GM19043 (cell line): ENCODE results near the gene NPPA.
"Not testable (repeated sequence)": the region's sequence is repeated elsewhere in the genome, so short reads cannot be mapped to it uniquely, and the experiment has no call there.

ENCODE experiments used
- ATAC-seq: cut with Tn5 transposase; IDR thresholded peaks from one replicate; pipeline ENCODE4 v1.9.1; 2021; ENCODE audit warnings: low read depth; ENCODE audit not compliant: unreplicated experiment

NPPA gene

DNA sequence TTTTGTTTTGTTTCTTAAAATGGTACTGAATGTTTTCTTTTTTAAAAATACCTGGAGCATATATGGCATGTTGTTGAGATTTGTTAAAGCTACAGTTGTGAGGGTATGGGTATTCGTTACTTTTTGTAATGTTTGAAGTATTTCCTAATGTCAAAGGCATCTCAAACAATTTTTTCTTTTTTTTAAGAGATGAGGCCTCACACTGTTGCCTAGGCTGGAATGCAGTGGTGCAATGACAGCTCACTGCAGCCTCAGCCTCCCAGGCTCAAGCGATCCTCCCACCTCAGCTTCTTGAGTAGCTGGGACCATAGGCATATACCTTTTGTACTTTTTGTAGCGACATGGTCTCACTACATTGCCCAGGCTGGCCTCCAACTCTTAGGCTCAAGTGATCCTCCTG lies 25.5 kb downstream of the NPPA start:
- ATAC-seq: no peak

DNA sequence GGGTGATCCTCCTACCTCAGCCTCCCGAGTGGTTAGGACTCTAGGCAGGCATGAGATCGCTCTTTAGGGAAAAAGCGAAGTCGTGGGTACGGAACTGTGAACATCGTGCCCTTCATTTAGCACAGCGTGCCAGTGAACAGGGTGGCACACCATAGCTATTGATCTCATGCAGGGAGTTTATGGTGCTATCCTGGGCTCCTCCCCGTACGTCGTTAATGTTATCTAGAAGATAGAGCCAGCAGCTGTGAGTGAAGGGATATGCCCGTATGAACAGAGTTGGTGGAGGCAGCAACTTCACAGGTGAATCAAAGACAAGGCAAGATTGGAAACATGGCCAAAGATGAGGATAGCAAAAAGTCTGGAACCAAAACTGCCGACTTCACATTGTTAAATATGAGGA lies 30.4 kb downstream of the NPPA start:
- no peak for ATAC-seq

DNA sequence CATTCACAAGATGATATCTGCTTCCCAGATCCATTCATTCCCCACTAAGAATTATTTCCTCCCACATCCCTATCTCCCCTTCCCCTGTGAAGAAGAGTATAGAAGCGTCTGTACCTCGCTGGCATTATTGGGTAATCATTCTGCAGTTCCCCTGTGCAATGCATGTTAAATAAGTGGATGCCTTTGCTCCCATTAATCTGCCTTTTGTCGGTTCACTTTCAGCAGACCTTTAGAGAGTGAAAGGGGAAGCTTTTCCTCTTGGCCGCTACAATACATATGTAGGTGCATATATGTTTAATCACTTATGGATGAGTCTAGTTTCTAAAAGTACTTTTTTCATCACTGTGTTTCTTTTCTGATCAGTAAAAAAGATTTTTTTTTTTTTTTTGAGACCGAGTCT lies 34.6 kb downstream of the NPPA start:
- ATAC-seq: no peak

DNA sequence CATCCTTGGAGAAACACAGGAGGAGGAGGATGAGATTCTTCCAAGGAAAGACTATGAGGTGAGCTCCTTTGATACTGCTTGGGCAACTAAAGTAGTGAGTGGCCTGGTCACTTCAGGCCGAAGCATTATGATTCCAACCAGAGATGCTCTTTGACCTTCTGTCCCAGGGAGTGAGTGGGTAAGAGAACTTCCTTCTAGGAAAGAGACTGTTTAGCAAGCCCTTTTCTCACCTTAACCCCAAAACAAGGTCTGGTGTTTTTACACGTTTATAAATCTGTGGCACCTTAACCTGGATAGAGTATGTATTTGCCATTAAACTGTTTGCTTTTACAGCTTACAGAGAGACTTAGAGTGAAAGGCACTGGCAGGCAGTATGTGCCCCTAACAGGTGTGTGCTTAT lies 40.5 kb downstream of the NPPA start:
- ATAC-seq: no peak

DNA sequence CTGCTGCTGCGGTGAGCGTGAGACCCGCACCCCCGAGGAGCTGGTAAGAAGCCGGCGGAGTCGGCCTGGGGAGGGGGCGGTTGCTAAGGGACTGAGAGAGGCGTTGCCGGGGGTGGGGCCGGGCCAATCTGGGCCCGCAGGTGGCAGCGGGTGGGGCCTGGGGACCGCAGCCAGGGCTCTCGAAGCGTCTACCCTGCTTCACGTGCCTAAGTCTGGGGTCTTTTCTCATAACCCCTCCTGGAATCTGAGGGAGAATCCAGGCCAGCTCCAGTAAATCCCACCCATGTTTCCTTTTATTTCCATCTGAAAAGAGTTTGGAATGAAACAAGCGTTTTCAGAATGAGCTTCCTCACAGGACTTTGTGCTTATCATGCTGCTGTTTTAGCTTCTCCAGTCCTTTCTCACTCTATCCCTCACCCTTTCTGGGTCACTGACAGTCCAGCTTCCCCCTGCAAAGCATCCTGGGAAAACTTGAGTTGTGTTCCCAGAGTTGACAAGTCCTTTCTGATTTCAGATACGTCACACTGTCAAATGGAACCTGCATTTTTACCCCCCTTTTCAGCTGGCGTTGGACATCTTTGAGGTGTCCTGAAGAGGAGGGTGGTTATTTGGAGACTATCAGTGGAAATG lies 41.2 kb downstream of the NPPA start:
- peak; percentile 30 for ATAC-seq

DNA sequence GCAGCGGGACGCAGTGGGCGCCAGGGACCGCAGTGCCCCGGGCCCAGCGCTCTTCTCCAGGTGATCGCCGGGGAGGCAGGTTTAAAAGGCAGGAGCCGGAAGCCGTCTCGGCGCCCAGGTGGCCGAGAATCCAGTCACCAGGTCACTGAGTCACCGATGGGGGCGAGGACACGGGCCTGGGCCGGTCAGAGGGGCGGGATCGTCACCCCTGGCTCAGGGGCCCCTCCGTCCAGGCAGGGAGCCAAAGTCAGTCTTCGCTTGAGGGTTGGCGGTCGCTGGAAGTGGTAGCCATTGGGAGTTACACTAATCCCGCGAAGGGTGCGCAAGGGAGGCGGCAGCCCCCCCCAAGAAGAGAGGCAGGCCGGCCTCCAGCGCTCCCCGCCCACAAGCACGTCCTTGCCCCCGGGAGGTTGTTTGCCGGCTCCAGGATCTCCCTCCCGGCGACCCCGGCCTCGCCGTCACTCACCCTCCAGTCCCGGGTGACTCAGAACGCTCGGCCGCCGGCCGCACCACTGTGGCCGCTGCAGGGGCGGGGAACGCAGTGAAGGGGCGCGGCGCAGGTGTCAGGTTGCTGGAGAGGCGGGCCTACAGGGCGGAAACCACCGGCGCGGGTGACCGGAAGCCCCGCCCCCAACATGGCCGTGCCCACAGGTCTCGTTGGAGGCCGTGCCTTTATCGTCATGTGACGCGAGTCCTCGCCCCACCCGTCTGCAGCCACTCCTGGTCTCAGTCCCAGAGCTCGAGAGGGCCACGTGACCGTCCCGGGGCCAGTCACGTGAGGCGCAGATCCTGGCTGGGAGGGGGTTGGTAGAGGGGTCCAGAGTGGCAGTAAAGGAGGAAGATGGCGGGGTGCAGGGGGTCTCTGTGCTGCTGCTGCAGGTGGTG lies 41.9 kb downstream of the NPPA start, which contains the start of the genes CLCN6 and MTHFR:
TSS of gene CLCN6 (plus strand) at position 770 of the 885 bp plus-strand sequence. CDS start at position 842, 72 bp downstream.
TSS of gene MTHFR (minus strand) at position 543 of the 885 bp plus-strand sequence. CDS start 2,848 bp downstream, outside the sequence.
- peak; percentile 76 for ATAC-seq

DNA sequence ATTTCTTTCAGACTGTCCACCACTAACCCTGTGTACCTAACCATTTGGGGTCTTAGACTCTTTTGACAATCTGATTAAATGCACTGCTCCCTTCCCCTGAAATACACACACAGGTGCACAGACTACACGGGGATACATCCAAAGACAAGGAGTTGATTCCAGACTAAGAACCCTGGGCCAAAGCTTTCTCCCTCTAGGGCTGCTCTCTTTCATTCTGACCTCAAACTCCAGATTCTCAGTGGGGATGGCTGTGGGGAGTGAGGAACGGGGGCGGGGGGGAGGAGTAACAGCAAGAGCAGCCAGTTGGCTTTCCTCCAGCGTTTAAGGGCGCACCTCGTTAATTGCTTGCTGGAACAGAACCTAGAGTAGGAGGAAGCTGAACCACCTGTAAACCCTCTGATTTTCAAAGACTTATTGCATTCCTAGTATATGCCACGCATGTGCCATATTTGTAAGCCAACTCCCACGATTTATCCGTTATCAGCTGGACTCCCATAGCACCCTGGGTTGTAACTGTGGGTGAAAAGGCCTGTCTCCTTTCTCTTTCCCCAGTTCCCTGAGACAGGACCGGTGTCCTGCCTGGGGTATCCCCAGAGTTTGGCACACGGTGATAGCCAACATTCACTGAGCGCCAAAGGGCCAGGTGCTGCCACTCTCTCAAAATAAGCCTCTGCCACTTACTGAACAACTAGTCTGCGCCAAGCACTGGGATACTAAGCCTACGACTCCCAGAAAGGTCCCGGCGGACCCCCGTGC lies 42.7 kb downstream of the NPPA start:
- no peak for ATAC-seq

DNA sequence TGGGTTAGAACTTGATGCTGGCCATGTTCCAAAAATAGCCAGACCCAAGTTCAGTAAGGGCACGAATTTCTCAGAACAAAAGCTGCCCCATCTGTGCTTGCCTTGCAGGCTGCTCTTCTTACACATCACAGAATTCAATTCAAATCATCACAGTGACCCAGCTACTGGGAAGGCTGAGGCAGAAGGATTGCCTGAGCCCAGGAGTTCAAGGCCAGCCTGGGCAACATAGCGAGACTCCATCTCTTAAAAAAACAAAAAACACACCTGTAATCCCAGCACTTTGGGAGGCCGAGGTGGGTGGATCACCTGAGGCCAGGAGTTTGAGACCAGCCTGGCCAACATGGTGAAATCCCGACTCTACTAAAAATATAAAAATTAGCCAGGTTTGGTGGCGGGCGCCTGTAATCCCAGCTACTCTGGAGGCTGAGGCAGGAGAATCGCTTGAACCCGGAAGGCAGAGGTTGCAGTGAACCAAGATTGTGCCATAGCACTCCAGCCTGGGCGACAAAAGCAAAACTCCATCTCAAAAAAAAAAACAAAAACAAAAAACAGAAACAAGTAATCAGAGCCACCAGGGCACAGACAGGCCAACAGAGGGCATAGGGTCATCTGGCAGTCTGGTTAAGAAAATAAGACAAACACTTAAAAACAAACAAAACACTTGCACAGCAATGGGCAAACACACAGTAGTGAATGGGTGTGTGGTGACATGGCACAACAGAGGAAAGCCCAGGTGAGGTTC lies 43.5 kb downstream of the NPPA start:
- not testable (repeated sequence) for ATAC-seq

DNA sequence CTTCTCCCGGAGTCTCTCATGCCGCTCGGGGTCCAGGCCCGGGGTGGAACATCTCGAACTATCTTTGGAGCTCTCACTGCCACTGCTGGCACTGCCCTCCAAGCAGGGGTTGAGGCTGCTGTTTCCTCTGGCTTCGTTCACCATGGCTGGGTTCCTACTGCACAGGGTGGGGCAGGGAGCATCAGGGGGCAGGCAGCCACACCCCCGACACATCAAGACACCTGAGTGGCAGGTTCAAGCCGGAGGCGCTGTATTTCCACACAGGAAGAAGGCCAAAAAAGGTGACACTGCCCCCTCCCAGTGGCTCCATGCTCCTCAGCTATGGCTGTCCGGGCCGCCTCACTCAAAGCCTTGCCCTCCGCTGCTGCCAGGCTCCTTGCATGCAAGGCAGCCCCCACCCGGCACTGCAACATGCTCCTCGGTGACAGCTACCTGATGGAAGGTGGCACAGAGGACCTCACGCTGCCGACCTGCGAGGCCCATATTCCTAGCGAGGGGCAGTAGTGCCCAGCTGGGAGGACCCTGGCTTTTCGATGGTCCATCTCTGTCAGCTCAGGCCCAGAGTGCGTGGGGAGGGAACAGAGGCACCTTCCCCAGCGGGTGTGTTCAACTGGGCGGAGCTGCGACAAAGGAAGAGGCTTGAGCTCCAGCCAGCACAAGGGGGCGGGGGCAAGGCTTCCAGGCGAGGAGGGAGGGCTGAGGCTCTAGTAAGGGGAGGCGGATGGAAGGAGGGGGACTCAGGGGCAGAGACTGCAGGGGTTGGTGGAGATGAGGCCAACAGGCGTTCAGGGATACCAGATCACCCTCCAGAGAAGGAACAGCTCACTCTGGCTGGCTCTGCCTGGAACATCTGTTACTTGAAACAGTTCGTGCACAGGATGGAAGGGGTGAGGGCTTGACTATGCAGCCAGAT lies 44.4 kb downstream of the NPPA start:
- ATAC-seq: peak; percentile 32

DNA sequence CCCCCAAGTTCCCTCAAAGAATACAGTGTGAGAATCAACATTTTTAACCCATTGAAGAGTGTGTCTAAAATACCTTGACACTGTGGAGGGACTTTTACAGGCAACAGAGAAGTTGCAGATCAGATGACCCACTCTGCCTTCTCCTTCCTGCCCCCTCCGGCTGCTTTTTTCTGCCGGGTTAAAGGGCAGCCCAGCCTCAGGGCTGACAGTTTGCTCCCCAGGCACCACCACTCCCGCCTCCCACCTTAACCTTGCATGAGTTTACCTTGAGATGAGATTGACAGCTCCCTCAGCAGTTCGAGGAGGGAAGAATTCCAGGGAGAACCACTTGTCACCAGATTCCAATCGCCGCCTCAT lies 45.0 kb downstream of the NPPA start:
- ATAC-seq: no peak

DNA sequence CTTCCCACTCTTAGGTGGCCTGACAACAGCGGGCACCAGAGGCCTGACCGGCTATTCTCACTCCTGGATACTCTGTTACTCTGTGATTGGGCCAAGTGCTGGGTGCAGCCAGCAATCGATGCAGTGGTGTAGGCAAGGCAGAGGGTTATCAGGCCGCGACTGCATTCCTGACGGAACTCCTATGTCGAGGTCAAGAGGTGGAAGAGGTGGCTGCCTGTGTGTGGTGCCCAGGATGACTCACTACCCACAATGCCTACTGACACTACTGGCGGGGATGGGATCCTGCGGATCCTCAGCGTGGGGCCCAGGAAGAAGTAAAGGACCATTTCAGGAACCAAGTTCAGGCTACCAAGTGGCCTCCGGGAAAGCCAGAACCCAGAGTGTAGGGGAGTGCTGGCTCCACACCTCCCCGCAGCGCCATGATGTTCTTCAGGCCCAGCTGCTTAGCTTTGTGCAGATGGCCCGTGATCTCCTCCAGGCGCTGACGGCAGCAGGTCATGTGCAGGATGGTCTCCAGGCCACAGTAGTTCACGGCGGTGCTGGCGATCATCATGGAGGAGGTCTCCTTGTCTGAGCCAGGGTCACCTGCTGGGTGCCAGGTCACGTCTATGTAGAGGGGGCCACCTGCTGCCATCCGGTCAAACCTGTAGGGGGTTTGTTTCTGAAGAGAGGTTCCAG lies 46.7 kb downstream of the NPPA start:
- ATAC-seq: no peak

DNA sequence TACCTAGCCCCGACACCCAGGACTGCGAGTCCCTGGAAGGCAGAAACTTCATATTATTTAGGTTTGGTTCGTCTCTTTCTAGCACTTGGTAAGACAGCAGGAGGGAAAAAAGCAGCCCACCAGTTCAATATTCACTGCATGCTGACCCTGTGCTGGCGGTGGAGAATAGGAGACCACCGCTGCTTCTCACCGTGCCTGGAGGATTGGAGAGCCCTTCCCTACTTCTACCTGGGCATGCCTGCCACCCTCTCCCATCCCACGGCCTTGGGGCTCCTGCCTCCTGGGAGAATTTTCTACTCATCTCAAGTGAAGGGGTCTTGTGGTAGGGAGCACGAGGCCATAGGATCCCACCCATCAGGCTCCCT lies 47.2 kb downstream of the NPPA start:
- ATAC-seq: no peak

DNA sequence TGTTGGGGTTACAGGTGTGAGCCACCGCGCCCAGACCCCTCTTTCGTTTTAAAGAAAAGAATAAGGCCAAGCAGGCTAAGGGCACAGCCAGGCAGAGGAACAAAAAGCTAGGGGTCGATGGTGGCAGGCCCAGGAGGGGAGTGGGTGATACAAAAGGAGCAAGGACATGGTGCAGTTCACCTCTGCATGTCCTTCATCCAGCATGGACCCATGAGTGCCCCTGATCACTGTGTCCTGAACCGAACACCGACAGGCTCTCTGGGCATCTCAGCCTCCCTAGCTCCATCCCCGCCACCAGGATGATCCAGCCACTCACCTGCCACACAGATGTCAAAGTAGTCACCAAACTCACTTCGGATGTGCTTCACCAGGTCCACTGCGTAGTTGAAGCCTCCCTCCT lies 47.7 kb downstream of the NPPA start:
- ATAC-seq: no peak

DNA sequence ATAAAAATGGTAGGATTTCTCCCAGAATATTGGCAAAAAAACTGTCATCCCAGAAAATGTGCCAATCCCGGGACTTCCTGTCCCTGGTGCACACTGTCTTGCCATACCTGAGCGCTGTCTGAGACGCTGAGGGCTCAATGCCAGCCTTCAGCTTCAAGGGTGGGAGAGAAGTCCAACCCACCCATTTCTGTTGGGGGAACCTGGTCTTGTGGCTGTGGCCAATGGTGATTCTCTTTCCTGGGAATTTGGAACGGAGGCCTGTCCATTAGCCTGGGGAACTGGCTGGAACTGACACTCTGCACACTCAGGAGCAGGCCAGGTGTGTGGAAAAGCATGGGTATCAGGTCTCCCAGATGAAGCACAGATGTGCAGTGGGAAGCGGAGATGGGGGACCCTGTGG lies 48.5 kb downstream of the NPPA start:
- ATAC-seq: no peak

DNA sequence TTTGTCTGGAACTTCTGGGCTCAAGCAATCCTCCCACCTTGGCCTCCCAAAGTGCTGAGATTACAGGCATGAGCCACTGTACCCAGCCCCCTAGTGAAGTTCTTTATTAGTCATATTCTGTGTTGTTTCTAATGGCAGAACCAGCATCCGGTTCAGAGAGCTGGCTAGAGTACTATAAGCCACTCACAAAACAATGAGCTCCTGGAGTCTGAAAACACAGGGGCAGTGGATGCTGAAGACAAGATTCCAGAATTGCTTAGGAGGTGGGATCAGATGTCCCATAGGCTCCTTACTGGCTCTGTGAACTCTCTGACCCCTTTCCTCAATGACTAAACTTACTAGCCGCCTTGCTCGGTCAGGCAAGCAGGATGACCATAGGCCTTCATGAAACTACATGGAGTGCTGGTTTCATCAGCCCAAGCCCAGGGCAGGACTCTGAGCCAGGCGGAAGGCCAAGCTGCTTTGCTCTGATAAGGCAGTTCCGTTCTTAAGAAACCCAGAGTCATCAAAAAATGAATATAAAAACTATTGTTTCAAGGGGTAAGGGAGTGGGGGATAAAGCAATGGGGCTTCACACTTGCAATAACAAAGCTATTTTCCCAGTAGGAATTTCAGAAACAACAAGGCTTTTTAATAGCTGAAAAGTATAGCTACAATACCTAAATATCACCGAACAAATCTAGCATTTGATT lies 49.9 kb downstream of the NPPA start:
- ATAC-seq: no peak

DNA sequence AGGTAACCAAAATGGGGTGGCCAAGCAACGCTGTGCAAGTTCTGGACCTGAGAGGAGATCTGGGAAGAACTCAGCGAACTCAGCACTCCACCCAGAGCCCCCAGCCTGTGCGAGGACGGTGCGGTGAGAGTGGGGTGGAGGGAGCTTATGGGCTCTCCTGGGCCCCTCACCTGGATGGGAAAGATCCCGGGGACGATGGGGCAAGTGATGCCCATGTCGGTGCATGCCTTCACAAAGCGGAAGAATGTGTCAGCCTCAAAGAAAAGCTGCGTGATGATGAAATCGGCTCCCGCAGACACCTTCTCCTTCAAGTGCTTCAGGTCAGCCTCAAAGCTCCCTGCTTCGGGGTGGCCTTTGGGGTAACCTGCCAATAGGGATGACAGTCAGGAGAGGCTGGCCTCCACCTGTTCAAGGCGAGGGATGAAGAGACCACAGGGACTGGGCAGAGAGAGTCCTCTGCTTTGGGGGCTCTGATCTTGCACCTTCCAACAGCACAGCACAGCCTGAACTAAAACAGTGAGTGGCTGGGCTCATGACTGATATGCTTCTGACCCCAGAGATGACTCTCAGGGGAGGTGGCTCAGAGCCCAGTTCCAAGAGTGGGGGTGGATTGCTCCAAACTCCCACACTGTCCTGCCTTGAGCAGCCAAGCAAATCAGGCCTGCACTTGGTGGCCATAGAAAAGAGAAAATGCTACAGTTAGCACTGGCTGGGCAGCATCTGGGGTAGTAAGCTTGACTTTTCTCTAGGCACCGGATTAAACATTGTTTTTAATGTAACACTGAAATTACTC lies 51.4 kb downstream of the NPPA start:
- ATAC-seq: no peak
